ENCODE measurements around the gene CD44.

CD44 gene

DNA sequence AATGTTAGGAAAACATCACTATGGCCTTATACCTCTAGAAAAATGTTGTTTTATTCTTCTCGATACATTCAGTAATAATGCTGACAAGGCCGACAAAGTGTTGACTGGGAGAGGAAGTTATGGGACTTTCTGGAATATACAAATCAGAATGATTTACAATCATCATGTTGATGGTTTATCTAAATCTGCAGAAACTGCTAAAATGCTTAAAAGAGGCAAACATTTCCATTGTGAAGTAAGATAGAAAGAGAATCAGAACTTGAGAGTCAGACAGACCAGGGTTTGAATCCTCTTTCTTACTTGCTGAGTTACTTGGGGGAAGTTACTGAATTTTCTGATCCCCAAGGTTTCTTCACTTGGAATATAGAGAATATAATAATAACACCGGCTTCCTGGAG, 89.4 kb downstream of the CD44 start:
- Histone ChIP-seq H3K27me3 (ENCODE audit: insufficient read depth, low read length) (no peaks in the 10 kb centered on the region), H3K27ac (ENCODE audit: low read length) (no peak overlapping the region)

GRCh38 chr11:35230388-35230787, 91.4 kb downstream of the CD44 start:
- no peak overlapping the region for H3K27ac ChIP-seq (ENCODE audit: low read length)
- no peaks in the 10 kb centered on the region for H3K4me1 ChIP-seq (ENCODE audit: insufficient read depth, low read length)
- H3K36me3 ChIP-seq (ENCODE audit: insufficient read depth, low read depth, low read length), result no peaks in the 10 kb centered on the region
- H3K27me3 ChIP-seq (ENCODE audit: insufficient read depth, low read length), result no peaks in the 10 kb centered on the region
- no peaks in the 10 kb centered on the region for H3K9me3 ChIP-seq (ENCODE audit: insufficient read depth, low read depth, low read length)
- H3K9ac ChIP-seq (ENCODE audit: low read depth, low read length), result no peak overlapping the region
- no peak overlapping the region for H3K4me3 ChIP-seq (ENCODE audit: low read length)

More for the DNA sequence above, 89.4 kb downstream of the CD44 start:
- Histone ChIP-seq H3K4me3 (ENCODE audit: low read length) (no peak overlapping the region), H3K4me1 (ENCODE audit: insufficient read depth, low read length) (no peaks in the 10 kb centered on the region), H3K9ac (ENCODE audit: low read depth, low read length) (no peak overlapping the region), H3K9me3 (ENCODE audit: insufficient read depth, low read depth, low read length) (no peaks in the 10 kb centered on the region), H3K36me3 (ENCODE audit: insufficient read depth, low read depth, low read length) (no peaks in the 10 kb centered on the region)

DNA sequence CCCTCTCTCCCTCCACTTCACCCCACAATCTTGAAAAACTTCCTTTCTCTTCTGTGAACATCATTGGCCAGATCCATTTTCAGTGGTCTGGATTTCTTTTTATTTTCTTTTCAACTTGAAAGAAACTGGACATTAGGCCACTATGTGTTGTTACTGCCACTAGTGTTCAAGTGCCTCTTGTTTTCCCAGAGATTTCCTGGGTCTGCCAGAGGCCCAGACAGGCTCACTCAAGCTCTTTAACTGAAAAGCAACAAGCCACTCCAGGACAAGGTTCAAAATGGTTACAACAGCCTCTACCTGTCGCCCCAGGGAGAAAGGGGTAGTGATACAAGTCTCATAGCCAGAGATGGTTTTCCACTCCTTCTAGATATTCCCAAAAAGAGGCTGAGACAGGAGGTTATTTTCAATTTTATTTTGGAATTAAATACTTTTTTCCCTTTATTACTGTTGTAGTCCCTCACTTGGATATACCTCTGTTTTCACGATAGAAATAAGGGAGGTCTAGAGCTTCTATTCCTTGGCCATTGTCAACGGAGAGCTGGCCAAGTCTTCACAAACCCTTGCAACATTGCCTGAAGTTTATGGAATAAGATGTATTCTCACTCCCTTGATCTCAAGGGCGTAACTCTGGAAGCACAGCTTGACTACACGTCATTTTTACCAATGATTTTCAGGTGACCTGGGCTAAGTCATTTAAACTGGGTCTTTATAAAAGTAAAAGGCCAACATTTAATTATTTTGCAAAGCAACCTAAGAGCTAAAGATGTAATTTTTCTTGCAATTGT, 92.3 kb downstream of the CD44 start:
- Histone ChIP-seq H3K27ac (ENCODE audit: low read length) (no peak overlapping the region), H3K4me3 (ENCODE audit: low read length) (no peak overlapping the region), H3K9ac (ENCODE audit: low read depth, low read length) (no peak overlapping the region), H3K4me1 (ENCODE audit: insufficient read depth, low read length) (no peaks in the 10 kb centered on the region), H3K36me3 (ENCODE audit: insufficient read depth, low read depth, low read length) (no peaks in the 10 kb centered on the region), H3K27me3 (ENCODE audit: insufficient read depth, low read length) (no peaks in the 10 kb centered on the region), H3K9me3 (ENCODE audit: insufficient read depth, low read depth, low read length) (no peaks in the 10 kb centered on the region)

DNA sequence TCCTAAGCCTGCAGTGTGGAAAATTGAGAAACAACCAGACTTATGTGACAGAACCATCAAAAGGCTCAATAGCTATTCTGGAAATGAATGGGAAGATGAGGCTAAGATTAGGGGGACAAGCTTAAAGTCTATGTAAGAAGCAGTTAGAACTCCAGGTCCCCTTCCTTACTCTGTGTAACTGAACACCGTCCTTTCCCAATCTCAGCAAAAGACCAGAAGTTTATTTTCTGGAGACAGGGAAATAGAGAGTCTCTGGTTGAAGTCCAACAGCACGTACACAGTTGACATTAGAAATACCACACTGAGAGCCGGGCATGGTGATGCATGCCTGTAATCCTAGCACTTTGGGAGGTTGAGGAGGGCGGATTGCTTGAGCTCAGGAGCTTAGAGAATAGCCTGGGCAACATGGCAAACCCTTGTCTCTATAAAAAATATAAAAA, 93.9 kb downstream of the CD44 start:
- no peak overlapping the region for H3K27ac ChIP-seq (ENCODE audit: low read length)
- H3K36me3 ChIP-seq (ENCODE audit: insufficient read depth, low read depth, low read length), result no peaks in the 10 kb centered on the region
- H3K4me3 ChIP-seq (ENCODE audit: low read length), result no peak overlapping the region
- peaks cover 5% of the 10 kb centered on the region; the same call in 1 of the 2 replicates for H3K4me1 ChIP-seq (ENCODE audit: insufficient read depth, low read length)
- no peaks in the 10 kb centered on the region for H3K27me3 ChIP-seq (ENCODE audit: insufficient read depth, low read length)
- H3K9me3 ChIP-seq (ENCODE audit: insufficient read depth, low read depth, low read length), result no peaks in the 10 kb centered on the region
- H3K9ac ChIP-seq (ENCODE audit: low read depth, low read length), result no peak overlapping the region

GRCh38 chr11:35233518-35233917, 94.5 kb downstream of the CD44 start:
- Histone ChIP-seq H3K27ac (ENCODE audit: low read length) (no peak overlapping the region), H3K4me1 (ENCODE audit: insufficient read depth, low read length) (peaks cover 5% of the 10 kb centered on the region; the same call in 1 of the 2 replicates)

DNA sequence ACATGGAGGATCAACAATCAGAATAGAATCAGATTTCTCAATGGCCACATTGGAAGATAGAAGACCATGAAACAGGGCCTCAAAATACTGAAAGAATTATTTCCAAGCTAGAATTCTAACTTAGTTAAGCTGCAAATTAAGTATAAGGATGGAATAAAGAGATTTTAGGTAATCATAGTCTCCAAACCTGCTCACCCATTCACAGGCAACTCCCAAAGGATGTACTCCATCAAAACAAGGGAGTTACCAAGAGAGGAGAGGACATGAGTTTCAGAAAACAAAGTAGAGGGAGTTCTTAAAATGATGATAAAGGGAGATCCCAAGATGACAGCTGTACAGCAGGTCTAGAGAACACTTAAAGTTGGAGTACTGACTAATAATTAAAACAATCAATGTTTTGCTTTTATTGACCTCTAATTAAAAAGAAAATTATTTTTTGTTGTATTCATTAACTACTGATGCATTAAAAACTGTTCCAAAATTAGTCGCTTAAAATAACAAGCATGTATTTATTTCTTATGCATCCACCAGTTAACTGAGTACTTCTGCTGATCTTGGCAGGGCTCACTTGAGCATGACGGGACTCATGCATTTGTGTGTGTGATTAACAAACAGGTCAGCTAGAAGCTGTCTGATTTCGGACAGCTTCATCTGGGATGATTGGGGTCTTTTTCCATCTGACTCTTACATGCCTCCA, 95.6 kb downstream of the CD44 start:
- Histone ChIP-seq H3K27ac (ENCODE audit: low read length) (no peak overlapping the region), H3K9ac (ENCODE audit: low read depth, low read length) (no peak overlapping the region), H3K27me3 (ENCODE audit: insufficient read depth, low read length) (no peaks in the 10 kb centered on the region), H3K4me3 (ENCODE audit: low read length) (no peak overlapping the region), H3K4me1 (ENCODE audit: insufficient read depth, low read length) (peaks cover 5% of the 10 kb centered on the region; the same call in 1 of the 2 replicates), H3K36me3 (ENCODE audit: insufficient read depth, low read depth, low read length) (no peaks in the 10 kb centered on the region), H3K9me3 (ENCODE audit: insufficient read depth, low read depth, low read length) (no peaks in the 10 kb centered on the region)

More at GRCh38 chr11:35233518-35233917, 94.5 kb downstream of the CD44 start:
- no peak overlapping the region for H3K4me3 ChIP-seq (ENCODE audit: low read length)
- H3K9me3 ChIP-seq (ENCODE audit: insufficient read depth, low read depth, low read length), result no peaks in the 10 kb centered on the region
- H3K36me3 ChIP-seq (ENCODE audit: insufficient read depth, low read depth, low read length), result no peaks in the 10 kb centered on the region
- H3K9ac ChIP-seq (ENCODE audit: low read depth, low read length), result no peak overlapping the region
- no peaks in the 10 kb centered on the region for H3K27me3 ChIP-seq (ENCODE audit: insufficient read depth, low read length)

DNA sequence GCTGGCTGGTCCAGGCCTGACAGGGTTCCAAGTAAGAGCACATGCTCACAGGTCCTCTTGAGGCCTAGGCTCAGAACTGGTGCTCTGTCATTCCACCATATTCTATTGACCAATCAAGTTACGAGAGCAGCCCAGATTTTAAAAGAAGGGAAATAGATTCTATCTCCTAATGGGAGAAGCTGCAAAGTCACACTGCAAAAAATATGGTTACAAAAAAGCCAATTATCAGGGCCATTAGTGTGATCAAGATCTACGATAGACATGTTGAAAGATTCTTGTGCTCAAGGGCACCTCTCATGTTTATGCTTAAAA, 96.1 kb downstream of the CD44 start:
- H3K36me3 ChIP-seq (ENCODE audit: insufficient read depth, low read depth, low read length), result no peaks in the 10 kb centered on the region
- no peaks in the 10 kb centered on the region for H3K9me3 ChIP-seq (ENCODE audit: insufficient read depth, low read depth, low read length)
- peaks cover 5% of the 10 kb centered on the region; the same call in 1 of the 2 replicates for H3K4me1 ChIP-seq (ENCODE audit: insufficient read depth, low read length)
- no peak overlapping the region for H3K27ac ChIP-seq (ENCODE audit: low read length)
- no peak overlapping the region for H3K9ac ChIP-seq (ENCODE audit: low read depth, low read length)
- H3K27me3 ChIP-seq (ENCODE audit: insufficient read depth, low read length), result no peaks in the 10 kb centered on the region
- no peak overlapping the region for H3K4me3 ChIP-seq (ENCODE audit: low read length)

DNA sequence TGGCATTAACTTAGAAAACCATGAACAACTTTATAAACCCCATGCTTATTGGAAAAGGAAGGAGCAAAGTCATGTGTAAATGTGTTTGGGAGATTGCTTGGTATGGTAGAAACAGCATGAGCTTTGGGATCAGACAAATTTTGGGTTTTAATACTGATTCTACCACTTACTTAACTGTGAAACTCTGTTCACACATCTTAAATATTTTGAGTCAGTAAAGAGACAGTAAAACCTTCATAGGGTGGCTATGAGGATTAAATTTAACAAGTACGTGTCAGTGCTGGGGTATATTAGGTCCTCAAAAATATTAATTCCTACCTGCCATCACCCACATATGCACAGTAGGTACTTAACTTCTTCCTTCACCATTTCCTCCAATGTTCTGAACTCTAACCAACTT, 96.5 kb downstream of the CD44 start:
- no peak overlapping the region for H3K4me3 ChIP-seq (ENCODE audit: low read length)
- H3K27ac ChIP-seq (ENCODE audit: low read length), result no peak overlapping the region
- no peak overlapping the region for H3K9ac ChIP-seq (ENCODE audit: low read depth, low read length)
- H3K9me3 ChIP-seq (ENCODE audit: insufficient read depth, low read depth, low read length), result no peaks in the 10 kb centered on the region
- H3K27me3 ChIP-seq (ENCODE audit: insufficient read depth, low read length), result no peaks in the 10 kb centered on the region
- peaks cover 5% of the 10 kb centered on the region; the same call in 1 of the 2 replicates for H3K4me1 ChIP-seq (ENCODE audit: insufficient read depth, low read length)
- H3K36me3 ChIP-seq (ENCODE audit: insufficient read depth, low read depth, low read length), result no peaks in the 10 kb centered on the region

DNA sequence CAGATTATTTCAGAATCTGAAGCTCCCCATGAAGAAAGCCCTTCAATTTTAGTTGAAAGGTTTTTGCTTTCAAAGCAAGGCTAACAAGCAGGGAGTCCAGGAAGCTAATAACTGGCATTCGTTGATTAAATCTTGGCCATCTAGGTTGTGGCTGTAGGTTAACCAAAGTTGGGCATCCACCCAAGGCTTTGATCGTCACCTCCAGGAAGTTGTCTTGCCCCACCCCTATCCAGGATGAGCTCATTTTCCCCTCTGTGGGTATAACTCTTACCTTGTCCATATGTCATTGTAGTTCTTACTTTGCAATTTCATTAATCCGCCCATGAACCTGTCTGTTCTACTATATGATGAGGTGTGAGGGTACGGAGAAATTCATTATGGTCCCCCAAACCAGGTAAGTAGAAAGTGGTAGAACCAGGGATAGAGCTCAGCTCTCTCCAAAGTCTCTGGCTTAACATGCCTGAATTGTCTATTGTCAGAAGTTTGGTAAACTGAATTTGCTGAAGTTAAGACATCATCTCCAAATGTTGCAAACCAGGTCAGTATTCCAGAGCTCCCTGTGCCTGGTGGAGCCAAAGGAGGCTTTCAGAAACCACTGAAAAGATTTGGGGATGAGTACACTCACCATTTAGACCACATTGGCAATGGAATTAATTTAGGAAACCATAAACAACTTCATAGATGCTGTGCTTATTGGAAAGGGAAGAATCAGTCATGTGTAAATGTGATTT, 97.1 kb downstream of the CD44 start:
- Histone ChIP-seq H3K27me3 (ENCODE audit: insufficient read depth, low read length) (no peaks in the 10 kb centered on the region), H3K4me1 (ENCODE audit: insufficient read depth, low read length) (peaks cover 5% of the 10 kb centered on the region; the same call in 1 of the 2 replicates), H3K9me3 (ENCODE audit: insufficient read depth, low read depth, low read length) (no peaks in the 10 kb centered on the region), H3K4me3 (ENCODE audit: low read length) (no peak overlapping the region), H3K27ac (ENCODE audit: low read length) (no peak overlapping the region), H3K9ac (ENCODE audit: low read depth, low read length) (no peak overlapping the region), H3K36me3 (ENCODE audit: insufficient read depth, low read depth, low read length) (no peaks in the 10 kb centered on the region)

GRCh38 chr11:35236667-35237003, 97.7 kb downstream of the CD44 start:
- Histone ChIP-seq H3K27ac (ENCODE audit: low read length) (no peak overlapping the region), H3K9ac (ENCODE audit: low read depth, low read length) (no peak overlapping the region), H3K36me3 (ENCODE audit: insufficient read depth, low read depth, low read length) (no peaks in the 10 kb centered on the region), H3K27me3 (ENCODE audit: insufficient read depth, low read length) (no peaks in the 10 kb centered on the region), H3K4me3 (ENCODE audit: low read length) (no peak overlapping the region), H3K9me3 (ENCODE audit: insufficient read depth, low read depth, low read length) (no peaks in the 10 kb centered on the region), H3K4me1 (ENCODE audit: insufficient read depth, low read length) (peaks cover 5% of the 10 kb centered on the region; the same call in 1 of the 2 replicates)

- Histone ChIP-seq H3K27me3 (ENCODE audit: insufficient read depth, low read length) (no peaks in the 10 kb centered on the region), H3K27ac (ENCODE audit: low read length) (no peak overlapping the region), H3K4me3 (ENCODE audit: low read length) (no peak overlapping the region), H3K4me1 (ENCODE audit: insufficient read depth, low read length) (peaks cover 5% of the 10 kb centered on the region; the same call in 1 of the 2 replicates), H3K36me3 (ENCODE audit: insufficient read depth, low read depth, low read length) (no peaks in the 10 kb centered on the region), H3K9ac (ENCODE audit: low read depth, low read length) (no peak overlapping the region), H3K9me3 (ENCODE audit: insufficient read depth, low read depth, low read length) (no peaks in the 10 kb centered on the region)
These were observed 98.4 kb downstream of the CD44 start for GRCh38 chr11:35237351-35237750.

All from iPS-20b (cell line).